GM19452 (cell line): ENCODE results near the gene CEND1.
A peak's percentile ranks its signal among the peaks of the same experiment; 100 is the strongest.

Experiments
- ATAC-seq: cut with Tn5 transposase; IDR thresholded peaks from one replicate; pipeline ENCODE4 v1.9.1; 2021; ENCODE audit not compliant: unreplicated experiment

Gene CEND1

DNA sequence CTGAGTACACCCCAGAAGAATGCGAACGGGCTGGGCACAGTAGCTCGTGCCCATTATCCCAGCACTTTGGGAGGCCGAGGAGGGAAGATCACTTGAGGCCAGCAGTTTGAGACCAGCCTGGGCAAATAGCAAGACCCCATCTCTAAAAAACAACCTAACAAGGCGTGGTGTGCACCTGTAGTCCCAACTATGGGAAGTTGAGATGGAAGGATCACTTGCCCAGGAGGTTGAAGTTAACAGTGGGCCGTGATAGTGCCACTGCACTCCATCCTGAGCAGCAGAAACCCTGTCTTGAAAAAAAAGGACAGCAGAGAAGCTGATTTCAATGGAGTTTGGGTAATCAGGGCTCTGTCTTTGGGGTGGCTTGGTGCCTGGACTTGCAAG, 23.2 kb upstream of the CEND1 start:
- no peak for ATAC-seq

DNA sequence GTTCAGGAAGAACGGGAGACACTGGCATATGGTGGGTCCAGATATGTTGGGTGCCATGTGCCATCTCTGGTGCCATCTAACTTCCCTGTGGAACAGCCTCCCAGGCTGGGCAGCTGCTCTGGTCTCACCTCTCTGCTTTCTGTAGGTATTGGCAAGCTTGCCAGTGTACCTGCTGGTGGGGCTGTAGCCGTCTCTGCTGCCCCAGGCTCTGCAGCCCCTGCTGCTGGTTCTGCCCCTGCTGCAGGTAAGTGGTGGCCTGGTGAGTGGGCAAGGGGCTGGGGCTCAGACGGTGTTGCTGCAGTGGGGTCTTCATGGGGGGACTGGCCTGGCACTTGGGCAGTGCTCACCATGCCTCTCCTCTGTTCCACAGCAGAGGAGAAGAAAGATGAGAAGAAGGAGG, 22.5 kb upstream of the CEND1 start:
- no peak for ATAC-seq

DNA sequence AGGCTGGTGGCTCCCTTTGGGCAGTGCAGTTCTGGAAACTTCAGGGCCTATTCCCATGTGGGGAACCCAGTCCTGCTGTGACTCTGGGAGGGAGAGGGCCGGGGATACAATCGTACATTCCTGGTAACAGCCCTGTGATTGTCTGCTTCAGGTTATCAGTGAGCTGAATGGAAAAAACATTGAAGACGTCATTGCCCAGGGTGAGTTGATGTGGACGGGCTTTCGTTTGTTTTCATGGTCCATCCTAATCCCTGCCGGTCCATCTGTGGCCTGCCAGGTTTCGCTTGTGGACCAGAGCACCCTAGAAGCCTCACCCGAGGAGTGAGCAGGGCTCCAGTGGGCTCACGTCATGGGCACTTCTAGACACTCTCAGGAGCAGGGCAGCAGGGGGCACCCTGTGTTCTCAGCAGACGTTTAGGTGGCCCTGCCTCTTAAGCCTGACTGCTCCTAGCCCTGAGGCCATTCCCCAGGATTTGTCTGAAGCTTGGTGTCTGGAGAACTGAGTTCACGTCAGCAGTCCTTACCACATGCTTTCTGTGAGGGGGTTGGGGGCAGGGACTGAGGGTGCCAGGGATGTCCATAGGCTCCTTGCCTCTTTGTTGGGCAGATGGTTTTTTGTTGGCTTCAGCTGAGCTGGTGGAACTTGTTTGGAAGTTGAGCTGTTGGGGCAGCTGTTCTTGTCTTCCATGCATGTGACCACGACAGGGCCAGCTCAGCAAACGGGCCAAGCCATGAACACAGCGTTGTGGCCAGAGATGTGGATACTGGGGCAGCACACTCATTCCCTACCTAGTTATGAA, 21.8 kb upstream of the CEND1 start:
- ATAC-seq = no peak

DNA sequence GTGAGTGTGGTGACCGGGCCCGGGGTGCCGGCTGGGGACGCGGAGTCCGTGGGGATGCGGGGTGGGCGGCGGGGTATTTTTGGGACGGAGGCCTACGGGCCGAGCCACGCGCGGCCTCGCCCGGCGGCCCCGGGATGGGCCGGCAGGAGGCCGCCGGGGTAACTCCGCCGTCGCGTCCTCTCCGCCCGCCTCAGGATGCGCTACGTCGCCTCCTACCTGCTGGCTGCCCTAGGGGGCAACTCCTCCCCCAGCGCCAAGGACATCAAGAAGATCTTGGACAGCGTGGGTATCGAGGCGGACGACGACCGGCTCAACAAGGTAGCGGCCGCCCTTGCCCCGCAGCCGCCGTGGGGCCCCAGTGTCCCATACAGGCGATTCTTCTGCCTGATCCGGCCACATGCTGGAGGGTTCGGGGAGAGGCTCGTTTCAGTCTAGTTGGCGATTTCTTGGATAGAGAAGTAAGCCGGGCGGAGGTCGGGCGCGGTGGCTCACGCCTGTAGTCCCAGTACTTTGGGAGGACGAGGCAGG, 20.2 kb upstream of the CEND1 start:
- peak; percentile 9 for ATAC-seq

DNA sequence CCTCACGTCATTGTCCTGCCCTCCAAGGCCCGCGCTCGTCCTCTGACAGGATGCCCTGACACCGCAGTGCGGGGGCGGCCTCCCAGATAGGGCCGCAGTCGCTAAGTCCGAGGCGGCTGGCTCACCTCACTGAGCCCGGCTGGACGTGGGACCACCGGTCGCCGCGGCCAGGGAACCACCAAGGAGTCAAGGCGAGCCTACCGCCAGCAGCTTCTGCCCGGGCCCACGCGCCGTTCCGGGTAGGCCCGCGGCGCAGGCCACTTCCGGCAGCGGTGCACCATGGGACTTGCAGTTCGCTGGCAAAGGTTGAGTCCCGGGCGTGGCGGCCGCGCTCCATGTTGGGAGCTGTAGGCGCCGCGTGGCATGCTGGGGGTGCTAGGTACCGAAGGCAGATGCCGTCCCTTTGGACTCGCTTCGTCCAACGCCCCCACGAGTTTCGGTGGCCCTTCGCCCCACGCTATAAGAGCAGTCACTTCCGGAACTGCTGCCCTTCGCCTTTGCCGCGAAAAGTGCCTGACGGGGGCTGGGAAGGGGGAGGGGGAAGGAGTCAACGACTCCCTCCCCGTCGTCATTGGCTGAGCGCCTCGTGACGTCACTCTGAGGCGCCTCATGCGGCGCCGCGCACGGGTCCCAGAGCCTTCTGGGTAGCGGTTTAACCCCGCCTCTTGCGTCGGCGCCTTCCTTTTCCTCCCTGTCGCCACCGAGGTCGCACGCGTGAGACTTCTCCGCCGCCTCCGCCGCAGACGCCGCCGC, 19.6 kb upstream of the CEND1 start, which contains the start of gene RPLP2:
RPLP2 (plus strand) TSS at position 681 of the 753 bp plus-strand sequence. CDS start 268 bp downstream, outside the sequence.
- ATAC-seq = peak; percentile 65

DNA sequence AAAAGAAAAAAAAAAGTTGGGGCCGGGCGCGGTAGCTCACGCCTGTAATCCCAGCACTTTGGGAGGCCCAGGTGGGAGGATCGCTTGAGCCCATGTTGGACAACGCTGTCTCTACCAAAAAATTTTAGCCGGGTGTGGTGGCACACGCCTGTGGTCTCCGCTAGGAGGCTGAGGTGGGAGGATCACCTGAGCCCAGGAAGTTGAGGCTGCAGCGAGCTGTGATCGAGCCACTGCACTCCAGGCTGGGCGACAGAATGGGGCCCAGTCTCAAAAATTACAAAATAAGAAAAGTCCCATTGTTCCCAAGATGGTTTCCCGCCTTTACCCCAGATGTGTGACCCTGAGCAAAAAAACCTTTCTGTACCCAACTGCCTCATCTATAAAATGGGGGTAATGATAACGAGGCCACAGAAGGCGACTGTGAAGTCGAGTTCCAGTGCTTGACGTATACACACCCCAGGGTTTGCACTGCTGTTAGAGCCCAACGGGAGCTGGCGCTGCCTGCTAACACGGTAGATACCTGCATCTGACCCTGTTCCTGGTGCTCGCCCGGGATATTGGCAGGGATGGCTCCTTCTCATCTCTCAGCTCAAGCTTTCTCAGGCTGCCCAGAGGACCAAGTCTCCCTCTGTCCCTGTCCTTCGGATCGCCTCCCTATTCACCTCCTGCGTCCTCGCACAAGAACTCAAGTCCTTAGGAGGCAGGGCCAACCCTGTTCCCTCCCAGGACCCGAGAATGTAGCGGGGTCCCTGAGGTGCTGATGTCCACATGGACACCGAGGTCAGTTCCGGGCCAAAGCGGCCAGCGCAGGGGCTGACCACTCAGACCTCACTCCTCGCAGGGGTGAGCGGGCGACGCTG, 18.8 kb upstream of the CEND1 start:
- ATAC-seq = no peak

DNA sequence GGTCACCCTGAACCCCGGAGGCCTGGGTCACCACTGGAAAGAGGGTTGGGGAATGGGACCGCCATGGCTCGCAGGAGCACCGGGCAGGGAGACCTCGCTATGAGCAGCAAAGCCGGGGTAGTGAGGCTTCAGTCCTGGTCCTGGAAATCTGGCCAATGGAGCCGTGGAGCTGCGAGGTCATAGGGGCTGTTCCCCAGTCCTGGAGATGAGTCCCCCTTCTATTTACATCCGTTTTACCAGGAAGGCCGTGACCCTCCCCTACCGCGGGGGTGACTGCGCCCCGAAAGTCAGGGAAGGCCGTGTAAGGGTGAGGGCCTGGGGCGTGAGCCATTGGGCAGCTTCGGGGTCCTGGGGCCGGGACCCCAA, 14.7 kb upstream of the CEND1 start:
- no peak for ATAC-seq

DNA sequence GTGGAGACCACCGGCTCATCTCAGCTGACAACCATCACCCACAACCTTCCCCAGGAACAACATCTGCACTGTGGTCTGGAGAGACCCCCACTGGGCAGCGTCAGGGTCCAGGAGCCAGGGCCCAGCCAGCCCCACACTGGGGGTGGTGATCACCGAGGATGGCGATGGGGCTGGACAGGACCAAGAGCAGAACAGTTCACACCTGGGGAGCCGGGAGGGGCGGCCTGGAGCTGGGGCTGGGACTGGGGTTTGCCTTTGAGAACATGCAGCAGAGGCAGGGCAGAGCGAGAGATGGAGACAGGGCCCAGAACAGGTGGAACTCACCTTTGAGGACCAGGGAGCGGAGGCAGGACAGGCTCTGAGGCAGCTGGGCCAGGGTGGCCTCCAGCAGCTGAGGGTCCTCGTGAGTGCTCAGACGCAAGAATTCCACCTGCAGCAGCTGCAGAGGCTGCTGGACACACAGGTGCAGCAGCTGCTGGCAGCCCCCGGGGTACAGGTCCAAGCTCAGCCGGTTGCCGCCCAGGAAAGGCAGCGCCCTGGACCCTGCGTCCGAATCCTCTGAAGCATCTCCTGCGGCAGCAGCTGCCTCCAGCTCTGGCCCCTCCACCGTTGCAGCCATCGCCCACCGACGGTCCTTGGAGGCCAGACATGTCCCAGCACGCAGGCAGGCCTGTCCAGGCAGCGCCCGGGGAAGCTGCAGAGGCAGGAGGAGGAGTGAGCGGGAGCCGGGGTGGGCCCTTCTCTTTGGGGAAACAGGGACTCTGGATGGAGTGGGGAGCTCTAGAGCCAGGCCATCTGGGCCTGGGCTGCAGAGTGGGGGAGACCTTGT, 14.1 kb upstream of the CEND1 start:
- no peak for ATAC-seq

DNA sequence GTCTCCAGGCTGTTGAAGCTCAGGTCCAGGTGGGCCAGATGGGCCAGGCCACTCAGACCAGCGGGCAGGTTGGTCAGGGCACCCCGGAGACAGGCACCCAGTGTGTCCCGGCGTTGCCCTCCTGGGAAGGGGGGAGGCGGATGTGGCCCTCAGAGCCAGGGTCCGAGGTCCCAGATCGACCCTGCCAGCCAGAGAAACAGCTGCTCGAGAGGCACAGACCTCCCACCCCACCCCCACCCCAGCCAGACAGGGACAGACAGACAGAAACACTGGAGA, 13.5 kb upstream of the CEND1 start:
- no peak for ATAC-seq

DNA sequence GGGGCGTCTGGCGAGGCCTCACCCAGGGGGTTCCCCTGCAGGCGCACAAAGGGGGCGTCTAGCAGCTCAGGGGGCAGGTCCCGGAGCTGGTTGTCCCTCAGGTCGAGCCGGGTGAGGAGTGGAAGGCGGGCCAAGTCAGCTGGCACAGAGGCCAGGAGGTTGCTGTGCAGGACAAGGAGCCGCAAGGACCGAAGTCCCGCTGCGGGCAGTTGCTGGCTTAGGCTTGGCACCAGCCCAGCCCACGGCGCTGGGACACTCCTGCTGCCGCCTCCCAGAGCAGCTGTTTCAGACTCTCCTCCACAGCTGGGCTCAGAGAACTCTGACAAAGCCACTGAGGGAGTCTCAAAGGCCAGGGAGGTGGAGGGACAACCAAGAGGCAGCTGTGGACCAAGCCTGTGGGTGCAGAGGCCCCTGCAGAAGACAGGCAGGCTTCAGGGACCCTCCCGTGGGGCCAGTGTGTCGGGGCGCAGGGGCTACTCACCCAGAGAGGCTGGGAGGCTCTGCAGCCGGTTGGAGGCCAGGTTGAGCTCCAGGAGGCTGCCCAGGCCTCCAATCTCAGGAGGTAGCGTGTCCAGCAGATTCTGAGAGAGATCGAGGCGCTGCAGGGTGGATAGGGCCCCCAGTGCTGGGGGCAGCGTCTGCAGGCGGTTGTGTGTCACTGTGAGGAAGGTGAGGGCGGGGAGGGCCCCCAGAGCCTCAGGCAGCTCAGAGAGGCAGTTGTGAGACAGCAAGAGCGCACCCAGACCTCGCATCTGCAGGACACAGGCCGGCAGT, 13.0 kb upstream of the CEND1 start:
- ATAC-seq = no peak

DNA sequence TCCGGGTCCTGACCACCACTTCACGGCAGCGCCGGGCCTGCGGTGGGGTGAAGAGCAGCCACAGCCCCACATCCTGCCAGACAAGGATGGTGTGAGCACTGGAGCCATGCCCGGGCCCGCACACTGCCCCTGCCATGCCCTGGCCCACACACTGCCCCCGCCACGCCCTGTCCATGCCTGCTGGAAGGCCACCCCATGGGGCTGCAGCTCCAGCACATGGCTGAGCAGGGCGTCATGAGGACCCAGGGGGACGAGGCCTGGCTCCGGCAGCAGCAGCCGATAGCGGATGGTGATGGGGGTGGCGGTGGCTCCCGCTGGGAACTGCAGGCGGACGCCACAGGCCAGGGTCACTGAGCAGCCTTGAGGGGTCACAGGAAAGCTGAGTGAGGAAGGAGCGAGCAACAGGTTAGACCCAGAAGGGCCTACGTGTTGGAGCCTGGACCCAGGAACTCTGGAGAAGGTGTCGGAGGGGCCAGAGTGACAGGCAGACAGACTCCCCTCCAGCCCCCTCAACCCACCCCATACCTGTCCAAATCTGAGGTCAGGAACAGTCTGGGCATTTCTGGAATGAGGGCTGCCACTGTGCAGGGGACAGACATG, 12.2 kb upstream of the CEND1 start:
- no peak for ATAC-seq

DNA sequence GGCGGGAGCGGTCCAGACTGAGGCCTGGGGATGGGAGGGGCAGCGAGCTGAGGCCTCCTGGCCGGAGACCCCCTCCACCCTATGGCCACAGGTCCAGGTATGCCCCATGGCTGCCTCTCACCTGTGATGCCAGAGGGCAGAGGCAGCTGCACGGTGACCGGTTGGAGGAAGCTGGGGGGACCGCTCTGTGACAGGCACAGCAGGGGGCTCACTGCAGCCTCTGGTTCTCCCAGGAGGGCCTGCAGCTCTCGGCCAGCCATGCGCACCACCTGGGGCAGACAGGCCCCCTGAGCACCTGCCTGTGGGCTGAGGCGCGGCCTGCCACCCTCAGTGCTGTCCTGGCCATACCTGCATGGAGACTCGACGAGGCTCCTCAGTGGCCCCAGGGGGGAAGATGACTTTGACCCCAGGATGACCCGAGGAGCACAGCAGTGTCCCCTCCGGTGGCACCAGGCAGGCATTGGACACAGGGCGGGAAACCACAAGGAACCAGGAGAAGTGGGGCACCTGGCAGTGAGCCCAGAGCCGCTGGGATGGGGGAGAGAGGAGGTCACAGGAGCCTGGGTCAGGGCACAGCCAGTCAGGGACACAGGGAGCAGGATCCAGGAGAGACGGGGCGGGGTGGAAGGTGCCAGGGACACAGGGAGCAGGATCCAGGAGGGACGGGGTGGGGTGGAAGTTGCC, 11.3 kb upstream of the CEND1 start:
- no peak for ATAC-seq

DNA sequence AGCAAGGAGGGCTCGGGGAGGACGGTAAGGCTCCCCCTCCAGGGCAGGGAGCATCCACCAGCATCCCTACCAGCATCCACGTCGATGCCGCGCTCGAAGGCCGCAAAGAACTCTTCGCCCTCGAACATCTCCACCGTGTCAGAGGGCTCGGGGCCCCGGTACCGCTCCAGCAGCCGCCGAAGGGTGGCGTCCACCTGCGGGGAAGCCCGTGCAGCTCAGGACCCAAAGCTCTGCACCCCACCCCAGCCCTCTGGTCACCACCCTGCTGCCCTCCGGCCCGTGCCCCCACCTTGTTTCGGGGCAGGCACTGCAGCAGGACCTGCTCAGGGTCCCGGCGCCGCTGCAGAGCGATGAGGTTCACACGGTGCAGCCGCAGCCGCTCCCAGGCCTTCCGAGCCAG, 10.6 kb upstream of the CEND1 start:
- no peak for ATAC-seq

DNA sequence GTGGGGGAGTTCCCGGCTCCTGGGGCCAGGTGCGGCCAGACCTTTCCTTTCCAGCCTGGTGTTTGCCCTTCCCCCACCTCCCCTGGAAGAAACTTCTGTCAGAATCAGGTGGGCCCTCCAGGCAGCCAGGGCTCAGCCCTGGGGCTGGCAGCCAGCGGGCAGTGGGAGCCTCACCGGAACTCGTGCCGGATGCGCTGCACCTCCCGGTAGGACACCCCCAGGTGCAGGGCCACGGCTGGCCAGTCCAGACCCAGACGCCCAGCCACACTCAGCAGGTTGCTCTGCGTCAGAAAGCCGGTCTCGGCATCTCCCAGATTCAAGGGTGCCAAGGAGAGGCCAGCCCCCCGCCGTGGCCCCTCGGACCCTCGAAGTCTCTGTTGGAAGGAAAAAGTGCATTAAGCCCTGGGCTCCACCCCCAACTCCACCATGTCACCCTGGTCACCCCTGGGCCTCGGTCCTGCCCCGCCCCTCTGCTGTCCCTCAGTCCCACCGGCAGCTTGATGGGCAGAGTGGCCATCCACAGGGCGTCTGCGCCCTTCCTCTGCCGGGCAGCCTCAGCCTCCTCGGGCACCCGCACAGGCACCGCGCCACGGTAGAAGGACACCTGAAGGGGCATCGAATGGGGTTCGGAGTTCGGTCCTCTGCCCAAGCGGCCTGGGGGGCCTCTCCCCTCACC, 9.9 kb upstream of the CEND1 start:
- no peak for ATAC-seq

DNA sequence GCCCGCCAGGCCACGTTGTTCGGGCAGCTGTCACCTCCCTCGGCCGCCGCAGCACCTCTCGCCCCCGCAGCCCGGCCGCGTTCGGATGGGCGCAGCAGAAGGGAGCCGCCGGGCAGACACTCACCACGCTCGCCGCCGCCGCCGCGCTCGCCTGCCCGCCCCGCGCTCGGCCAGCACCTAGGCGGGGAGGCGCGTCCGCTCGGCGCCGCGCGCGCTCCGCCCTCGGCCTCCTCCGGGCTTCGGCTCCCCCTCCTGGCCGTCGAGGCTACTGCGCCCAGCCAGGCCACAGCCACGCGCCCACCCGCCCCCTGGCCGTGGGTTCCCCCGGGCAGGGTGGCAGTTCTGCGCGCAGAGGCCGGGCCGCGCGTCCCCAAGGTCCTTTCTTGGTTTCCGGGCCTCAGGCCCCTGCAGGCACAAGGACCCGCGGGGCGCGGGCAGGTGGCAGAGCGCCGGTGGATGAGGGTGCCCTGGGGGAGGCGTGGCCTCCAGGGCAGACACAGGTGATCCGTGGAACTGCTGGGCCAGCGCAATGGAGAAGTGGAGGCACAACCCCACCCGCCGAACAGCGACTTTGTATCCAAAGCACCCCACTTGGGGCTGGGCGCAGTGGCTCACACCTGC, 8.3 kb upstream of the CEND1 start, which contains the start of gene SLC25A22:
SLC25A22 (minus strand) TSS at position 189 of the 621 bp plus-strand sequence. CDS start 3,275 bp downstream, outside the sequence.
- ATAC-seq = peak; percentile 60

DNA sequence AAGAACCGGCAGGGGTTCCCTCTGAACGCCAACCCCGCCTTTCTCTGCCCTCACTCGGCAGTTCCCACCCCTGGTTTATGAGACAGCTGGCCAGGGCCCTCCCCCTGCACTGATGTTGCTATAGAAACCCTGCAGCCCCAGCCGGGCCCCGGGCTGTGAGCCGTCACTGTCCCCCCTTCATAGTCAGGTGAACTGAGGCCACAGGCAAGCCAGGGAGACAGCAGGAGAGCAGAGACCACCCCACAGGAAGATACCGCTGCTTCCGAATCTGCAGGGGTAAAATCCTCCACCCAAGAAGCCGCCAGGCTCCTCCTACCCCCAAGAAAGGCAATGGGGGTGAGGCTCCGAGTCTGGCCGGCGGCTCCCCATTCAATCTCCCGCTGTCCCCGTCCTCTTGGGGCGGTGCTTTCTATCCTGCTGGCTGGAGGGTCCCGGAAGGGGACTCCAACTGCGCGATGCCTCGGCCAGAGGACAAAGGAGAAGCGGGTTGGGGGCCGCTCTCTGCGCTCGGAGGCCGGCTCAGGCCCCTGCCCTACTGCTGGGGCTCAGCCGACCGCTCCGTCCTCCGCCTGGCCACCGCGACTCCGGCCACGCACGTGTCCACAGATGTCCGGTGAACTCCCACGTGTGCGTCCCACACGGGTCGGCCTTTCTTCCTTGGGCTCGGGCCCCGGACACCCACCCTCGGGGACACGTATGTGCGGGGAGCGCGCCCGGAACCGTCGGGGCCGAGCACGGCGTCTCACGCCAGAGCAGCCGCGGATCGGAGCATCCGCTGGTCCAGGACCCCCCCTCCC, 7.6 kb upstream of the CEND1 start:
- ATAC-seq = peak; percentile 51
